ENCODE results near the gene TEDC2. TPM values are rescaled to one million over a fixed set of nuclear protein-coding genes. Genes with fewer than 3 reads are reported as not detected.
"Not testable (repeated sequence)": the region's sequence is repeated elsewhere in the genome, so short reads cannot be mapped to it uniquely, and the experiment has no call there.

TEDC2 gene
- total and polyA plus RNA-seq, 12 donors = 0.29 to 2.3 (median 0.95) TPM

GRCh38 chr16:2432286-2432685 is 27.6 kb upstream of the TEDC2 start:
- Histone ChIP-seq H3K36me3 (peaks cover 0 to 52% (median 0%) of the 10 kb centered on the region in 9 donors), H3K27ac (no peak overlapping the region), H3K4me3 (no peak overlapping the region), H3K4me1 (peaks cover 6 to 22% (median 19%) of the 10 kb centered on the region in 9 donors), H3K9me3 (no peaks in the 10 kb centered on the region), H3K27me3 (no peaks in the 10 kb centered on the region)
- intact Hi-C loops (cut with DNase I) = loop anchor here in 2 of 10 donors (10.0 kb wide), 2 partner anchors 53 to 73 kb away; no protein-coding TSS in a partner anchor
- no peak for DNase-seq
- TF ChIP-seq CTCF (IDR thresholded peaks at IDR 0.05) = no peak
- no peak for ATAC-seq
- 96 to 97% methylated on average over 6 of the region's 6 CpGs for WGBS, 2 donors

- Histone ChIP-seq H3K36me3 (peaks cover 0 to 59% (median 0%) of the 10 kb centered on the region in 9 donors), H3K9me3 (no peaks in the 10 kb centered on the region), H3K4me3 (no peak overlapping the region), H3K4me1 (peaks cover 6 to 22% (median 19%) of the 10 kb centered on the region in 9 donors), H3K27ac (no peak overlapping the region), H3K27me3 (no peaks in the 10 kb centered on the region)
- DNase-seq (no peak), ATAC-seq (no peak)
- intact Hi-C loops (cut with DNase I) = loop anchor here in 2 of 10 donors (10.0 kb wide), 2 partner anchors 52 to 72 kb away; no protein-coding TSS in a partner anchor
- TF ChIP-seq CTCF (IDR thresholded peaks at IDR 0.05) = no peak
- 95 to 96% methylated on average over 15 of the region's 15 CpGs for WGBS, 2 donors
Measured at GRCh38 chr16:2432801-2433505, 27.0 kb upstream of the TEDC2 start.

GRCh38 chr16:2435236-2435635 is 24.7 kb upstream of the TEDC2 start:
- DNase-seq, H3K27me3 ChIP-seq, H3K4me3 ChIP-seq, H3K9me3 ChIP-seq, ATAC-seq, H3K27ac ChIP-seq, H3K4me1 ChIP-seq: not testable (repeated sequence)
- intact Hi-C loops (cut with DNase I) = loop anchor here in 2 of 10 donors (10.0 kb wide), 2 partner anchors 50 to 70 kb away; no protein-coding TSS in a partner anchor
- 96 to 99% methylated on average over 3 of the region's 4 CpGs for WGBS, 2 donors
- peaks cover 0 to 82% (median 0%) of the 10 kb centered on the region in 9 donors for H3K36me3 ChIP-seq

- WGBS, 2 donors = 92 to 93% methylated on average over 9 of the region's 9 CpGs
- intact Hi-C loops (cut with DNase I) = loop anchor here in 2 of 10 donors (10.0 kb wide), 2 partner anchors 49 to 69 kb away; no protein-coding TSS in a partner anchor
Measured at GRCh38 chr16:2436110-2436509, 23.8 kb upstream of the TEDC2 start.

More at GRCh38 chr16:2436110-2436509, 23.8 kb upstream of the TEDC2 start:
- Histone ChIP-seq H3K4me1 (no peaks in the 10 kb centered on the region), H3K27ac (no peak overlapping the region), H3K9me3 (no peaks in the 10 kb centered on the region), H3K27me3 (no peaks in the 10 kb centered on the region), H3K36me3 (peaks cover 0 to 82% (median 0%) of the 10 kb centered on the region in 9 donors), H3K4me3 (no peak overlapping the region)
- DNase-seq = no peak
- ATAC-seq = no peak
- no peak for TF ChIP-seq CTCF (IDR thresholded peaks at IDR 0.05)

All from heart right ventricle (tissue), 16 donors.